Mucosa of descending colon (tissue), 3 donors: ENCODE data around the gene EHHADH. TPM values are rescaled to one million over a fixed set of nuclear protein-coding genes. Genes with fewer than 3 reads are reported as not detected.

ENCODE experiments used
- ATAC-seq: fragments of 200-7000 bp; cut with Tn5 transposase; one replicate; pipeline ENCODE4 v1.9.1; 2020; ENCODE audit warnings: mild to moderate bottlenecking, moderate library complexity
- DNase-seq, 3 donors: peaks; one replicate each; pipeline ENCODE4 v3.0.0-alpha.2; 2020
- H3K36me3 ChIP-seq: fragments of 200-600 bp; one replicate; pipeline ENCODE4 v1.8.0; 2021; ENCODE audit warnings: low read depth, mild to moderate bottlenecking
- H3K4me1 ChIP-seq: fragments of 200-600 bp; one replicate; pipeline ENCODE4 v1.8.0; 2021; ENCODE audit warnings: low read depth, mild to moderate bottlenecking
- H3K4me3 ChIP-seq: fragments of 200-600 bp; one replicate; pipeline ENCODE4 v1.8.0; 2021; ENCODE audit warnings: mild to moderate bottlenecking
- H3K9me3 ChIP-seq: fragments of 200-600 bp; one replicate; pipeline ENCODE4 v1.8.0; 2021; ENCODE audit warnings: mild to moderate bottlenecking
- intact Hi-C, 2 donors: fragments of 100-400 bp; cut with DNase I in 1 of 2; cut with micrococcal nuclease in 1 of 2; formaldehyde crosslinking; loops; one replicate each; pipeline versions ENCODE4 v1.11.0 to v1.11.1; 2022; cut with DNase I, micrococcal nuclease
- total RNA-seq, 3 donors: library from RNA; stranded (reverse); fragmentation: NEBNext Ultra II Directional in 2 of 3; extraction: Animal tissue kit (Norgen Biotek cat#: 25700) in 2 of 3; gene quantifications; one replicate each; pipeline versions ENCODE4 v1.2.1 to v1.2.4, GENCODE V29; 2021 to 2023
- TF ChIP-seq, protein P1 (sequence below): fragments of 200-600 bp; IDR thresholded peaks from one replicate; pipeline ENCODE4 v1.8.0; 2022; ENCODE audit warnings: antibody characterized with exemption, mild to moderate bottlenecking
- donor health status: DM: no; HTN: no; CAD: no; lungs with moderate emphysema.
- donor health status: DM: no; HTN: no; CAD: no.
- donor health status: DM: no; HTN: yes; CAD: no.

Gene EHHADH
- total RNA-seq, 3 donors from 2014 or later: 18.3 to 33.2 (median 29.0) TPM

DNA sequence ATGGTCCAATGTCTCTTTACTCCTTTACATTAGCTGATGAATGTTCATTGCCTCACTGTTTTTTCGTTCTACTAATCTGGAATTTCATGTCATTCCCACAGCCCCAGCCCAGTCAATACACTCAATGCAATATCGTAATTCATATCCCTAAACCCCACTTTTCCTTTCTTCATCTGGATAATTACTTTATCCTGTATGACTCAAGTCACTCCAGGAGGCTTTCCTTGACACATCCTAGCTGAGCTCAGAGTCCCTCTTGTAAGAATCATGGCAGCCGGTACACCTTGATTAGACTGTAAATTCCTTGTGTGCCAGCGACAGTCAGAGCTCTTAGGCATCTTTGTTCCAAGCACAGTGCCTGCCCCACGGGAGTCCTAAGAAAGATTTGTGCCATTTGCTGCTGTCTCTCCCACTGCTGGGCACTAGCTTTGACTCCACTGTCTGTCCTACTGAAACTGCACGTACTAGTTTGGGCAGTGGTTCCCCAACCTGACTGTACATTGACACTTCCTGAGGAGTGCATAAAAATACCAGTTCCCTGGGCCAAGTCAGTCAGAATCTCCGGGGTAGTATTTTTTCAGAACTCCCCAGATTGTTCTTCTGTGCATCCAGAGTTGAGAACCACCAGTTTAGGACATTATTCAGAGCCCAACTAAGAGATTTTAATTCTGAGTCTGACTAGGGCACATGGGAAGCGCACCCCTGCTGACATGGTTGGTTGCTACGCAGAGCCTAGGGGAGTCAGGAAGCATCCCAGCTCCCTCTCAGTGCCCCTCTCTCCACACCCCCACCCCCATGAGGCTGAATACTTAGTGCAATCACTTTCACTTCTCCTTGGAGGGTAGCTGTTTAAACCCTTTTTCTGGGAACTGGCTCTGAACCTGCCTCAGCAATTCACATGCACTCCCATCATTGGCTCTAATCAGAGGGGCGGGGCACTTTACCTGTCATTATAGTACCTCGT is 81.5 kb downstream of the EHHADH start:
- intact Hi-C loops: loop anchor here in 1 of 2 donors (10.0 kb wide), 1 partner anchor 108 kb away; no protein-coding TSS in a partner anchor
- ATAC-seq: no peak
- Histone ChIP-seq H3K4me3 (no peak overlapping the region), H3K9me3 (no peaks in the 10 kb centered on the region), H3K36me3 (no peaks in the 10 kb centered on the region), H3K4me1 (peaks cover 7% of the 10 kb centered on the region)
- DNase-seq: peak in 1 of 3 donors; percentile 45
- TF ChIP-seq, protein P1, sequence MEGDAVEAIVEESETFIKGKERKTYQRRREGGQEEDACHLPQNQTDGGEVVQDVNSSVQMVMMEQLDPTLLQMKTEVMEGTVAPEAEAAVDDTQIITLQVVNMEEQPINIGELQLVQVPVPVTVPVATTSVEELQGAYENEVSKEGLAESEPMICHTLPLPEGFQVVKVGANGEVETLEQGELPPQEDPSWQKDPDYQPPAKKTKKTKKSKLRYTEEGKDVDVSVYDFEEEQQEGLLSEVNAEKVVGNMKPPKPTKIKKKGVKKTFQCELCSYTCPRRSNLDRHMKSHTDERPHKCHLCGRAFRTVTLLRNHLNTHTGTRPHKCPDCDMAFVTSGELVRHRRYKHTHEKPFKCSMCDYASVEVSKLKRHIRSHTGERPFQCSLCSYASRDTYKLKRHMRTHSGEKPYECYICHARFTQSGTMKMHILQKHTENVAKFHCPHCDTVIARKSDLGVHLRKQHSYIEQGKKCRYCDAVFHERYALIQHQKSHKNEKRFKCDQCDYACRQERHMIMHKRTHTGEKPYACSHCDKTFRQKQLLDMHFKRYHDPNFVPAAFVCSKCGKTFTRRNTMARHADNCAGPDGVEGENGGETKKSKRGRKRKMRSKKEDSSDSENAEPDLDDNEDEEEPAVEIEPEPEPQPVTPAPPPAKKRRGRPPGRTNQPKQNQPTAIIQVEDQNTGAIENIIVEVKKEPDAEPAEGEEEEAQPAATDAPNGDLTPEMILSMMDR: no peak

DNA sequence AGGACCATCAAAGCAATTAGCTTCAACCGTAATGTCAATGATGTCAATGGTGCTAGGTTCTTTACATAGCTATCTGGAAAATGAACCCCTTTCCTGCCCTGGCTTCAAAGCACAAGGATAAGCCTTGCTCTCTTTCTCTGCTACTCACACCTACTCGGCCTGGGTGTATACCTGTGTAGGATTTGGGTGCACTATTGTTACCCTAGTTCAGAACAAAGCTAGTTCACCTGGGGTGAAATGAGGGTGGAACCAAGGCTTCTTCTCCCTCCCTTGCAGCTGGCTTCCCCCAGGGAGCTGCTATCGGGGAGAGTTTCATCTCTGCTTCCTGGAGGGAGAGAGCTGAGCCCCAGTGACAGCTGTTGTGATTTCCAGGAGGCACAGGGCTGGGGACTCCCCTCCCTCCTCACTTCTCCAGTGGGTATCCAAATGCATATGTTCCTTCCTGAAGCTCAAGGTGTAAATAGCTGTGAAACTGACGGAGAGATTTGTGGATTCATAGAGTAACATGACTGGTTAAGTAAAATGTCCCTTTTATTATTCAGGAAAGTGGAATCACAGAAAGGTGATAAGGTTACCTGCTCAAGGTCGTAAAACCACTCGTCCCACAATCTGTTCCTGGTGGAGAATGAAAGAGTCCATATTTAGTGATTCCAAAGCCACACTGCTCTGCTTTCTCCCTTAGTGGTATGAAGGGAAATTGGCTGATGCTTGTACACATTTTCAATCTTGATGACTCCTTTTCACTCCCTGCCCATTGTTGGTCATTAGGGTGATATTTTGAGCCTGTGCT is 89.2 kb downstream of the EHHADH start:
- intact Hi-C loops: no loop called here
- no peaks in the 10 kb centered on the region for H3K4me1 ChIP-seq
- H3K4me3 ChIP-seq: no peak overlapping the region
- H3K36me3 ChIP-seq: no peaks in the 10 kb centered on the region
- H3K9me3 ChIP-seq: no peaks in the 10 kb centered on the region
- DNase-seq: no peak
- peak; percentile 56 for ATAC-seq
- TF ChIP-seq, protein P1: no peak

DNA sequence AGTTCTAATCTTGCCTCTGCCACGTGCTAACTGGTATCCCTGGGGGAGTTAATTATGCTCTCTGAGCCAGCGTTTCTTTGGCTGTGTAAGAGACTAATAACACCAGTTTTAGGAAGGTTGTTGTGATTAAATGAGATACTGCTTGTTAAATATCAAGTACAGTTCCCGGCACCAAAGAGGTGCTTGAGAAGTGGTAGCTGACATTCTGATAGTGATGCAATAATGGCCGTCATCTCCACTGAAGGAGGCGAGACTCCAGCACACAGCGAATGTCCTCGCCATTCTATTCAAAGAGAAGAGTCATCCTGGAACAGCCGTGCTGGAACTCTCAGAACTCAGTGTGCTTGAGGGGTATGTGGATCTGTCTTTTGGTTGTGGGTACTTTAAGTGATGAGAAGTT is 91.2 kb downstream of the EHHADH start:
- H3K4me1 ChIP-seq: no peaks in the 10 kb centered on the region
- no peak for ATAC-seq
- H3K4me3 ChIP-seq: no peak overlapping the region
- H3K9me3 ChIP-seq: no peaks in the 10 kb centered on the region
- H3K36me3 ChIP-seq: no peaks in the 10 kb centered on the region
- intact Hi-C loops: no loop called here
- TF ChIP-seq, protein P1: no peak
- no peak for DNase-seq

DNA sequence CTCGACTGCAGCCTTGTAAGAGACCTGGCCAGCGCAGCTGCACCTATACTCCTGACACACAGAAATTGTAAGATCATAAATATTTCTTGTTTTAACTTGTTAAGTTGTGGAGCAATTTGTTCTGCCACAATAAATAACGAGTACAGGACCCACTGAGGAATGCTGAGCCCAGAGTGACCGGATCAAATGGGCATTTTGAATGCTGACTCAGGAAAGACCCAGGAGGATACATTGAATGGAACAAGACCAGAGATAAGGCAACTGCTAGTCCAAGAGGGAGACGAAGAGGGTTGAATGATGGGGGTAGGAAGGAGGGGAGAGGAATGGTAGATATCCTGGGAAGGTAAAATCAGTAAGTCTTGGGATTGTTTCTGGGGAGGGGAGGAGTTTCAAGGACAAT is 92.1 kb downstream of the EHHADH start:
- H3K4me3 ChIP-seq: no peak overlapping the region
- no peaks in the 10 kb centered on the region for H3K9me3 ChIP-seq
- DNase-seq (no peak), ATAC-seq (no peak)
- TF ChIP-seq, protein P1: no peak
- intact Hi-C loops: no loop called here
- H3K4me1 ChIP-seq: no peaks in the 10 kb centered on the region
- H3K36me3 ChIP-seq: no peaks in the 10 kb centered on the region

DNA sequence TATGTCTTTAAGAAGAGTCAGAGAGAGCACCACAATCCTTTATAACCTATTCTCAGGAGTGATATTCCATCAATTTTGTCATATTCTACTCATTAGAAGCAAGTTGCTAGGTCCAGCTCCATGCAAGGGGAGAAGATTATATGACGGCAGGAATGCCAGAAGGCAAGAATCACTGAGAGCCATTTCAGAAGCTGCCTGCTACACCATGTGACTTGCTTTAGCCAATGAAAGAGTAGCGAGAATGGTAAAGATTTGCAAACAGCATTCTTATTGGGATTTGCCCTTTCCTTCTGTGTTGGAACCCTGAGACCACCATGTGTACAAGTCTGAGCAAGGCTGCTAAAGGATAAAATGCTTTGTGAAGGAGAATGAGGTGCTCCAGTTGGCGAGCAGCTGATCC is 96.5 kb downstream of the EHHADH start:
- no peaks in the 10 kb centered on the region for H3K36me3 ChIP-seq
- H3K4me1 ChIP-seq: no peaks in the 10 kb centered on the region
- H3K4me3 ChIP-seq: no peak overlapping the region
- no peak for DNase-seq
- intact Hi-C loops: no loop called here
- no peak for ATAC-seq
- TF ChIP-seq, protein P1: no peak
- H3K9me3 ChIP-seq: no peaks in the 10 kb centered on the region
